ENCODE measurements around the gene TKFC.

GRCh38 chr11:61357233-61357893 lies 24.3 kb downstream of the TKFC start:
- TF ChIP-seq GATA2 (IDR thresholded peaks at IDR 0.05; ENCODE audit: low read depth, low read length) (no peak), GATA3 (IDR thresholded peaks at IDR 0.05; ENCODE audit: low read depth, low read length) (no peak)

Measured in SH-SY5Y (cell line).